H9 (cell line): ENCODE data around the gene C1orf52. TPM values are rescaled to one million over a fixed set of nuclear protein-coding genes. Genes with fewer than 3 reads are reported as not detected.

Source experiments
- DNase-seq: peaks from one replicate; pipeline ENCODE4 v3.0.0-alpha.2; 2017
- H2AFZ ChIP-seq: one replicate; pipeline ENCODE4 v1.6.1; 2013; ENCODE audit warnings: mild to moderate bottlenecking, low read length, control low read depth, moderate library complexity
- H2AK5ac ChIP-seq: 2 replicates; pipeline ENCODE4 v1.6.1; 2013; ENCODE audit warnings: low read length, control low read depth, mixed read lengths; ENCODE audit not compliant: insufficient read length
- H2BK120ac ChIP-seq: one replicate; pipeline ENCODE4 v1.6.1; 2013; ENCODE audit warnings: low read depth, mild to moderate bottlenecking, low read length, control low read depth, inconsistent platforms; ENCODE audit not compliant: poor library complexity, severe bottlenecking
- H2BK12ac ChIP-seq: 2 replicates; pipeline ENCODE4 v1.6.1; 2013; ENCODE audit warnings: low read length, control low read depth, mixed read lengths, low read depth; ENCODE audit not compliant: insufficient read length
- H2BK15ac ChIP-seq: 2 replicates; pipeline ENCODE4 v1.6.1; 2013; ENCODE audit warnings: low read depth, low read length, control low read depth
- H2BK20ac ChIP-seq: one replicate; pipeline ENCODE4 v1.6.1; 2013; ENCODE audit warnings: low read depth, mild to moderate bottlenecking, low read length, control low read depth, inconsistent platforms; ENCODE audit not compliant: poor library complexity, severe bottlenecking
- H2BK5ac ChIP-seq: 2 replicates; pipeline ENCODE4 v1.6.1; 2013; ENCODE audit warnings: low read length, control low read depth, mixed read lengths; ENCODE audit not compliant: insufficient read length
- H3K14ac ChIP-seq: 2 replicates; pipeline ENCODE4 v1.6.1; 2013; ENCODE audit warnings: low read length, control low read depth; ENCODE audit not compliant: insufficient read depth
- H3K18ac ChIP-seq: 2 replicates; pipeline ENCODE4 v1.6.1; 2013; ENCODE audit warnings: low read depth, mild to moderate bottlenecking, mixed read lengths, low read length, control low read depth; ENCODE audit not compliant: insufficient read length
- H3K23ac ChIP-seq: 2 replicates; pipeline ENCODE4 v1.6.1; 2013; ENCODE audit warnings: low read length, control low read depth, mixed read lengths, low read depth; ENCODE audit not compliant: insufficient read length
- H3K23me2 ChIP-seq: 2 replicates; pipeline ENCODE4 v1.6.1; 2013; ENCODE audit warnings: low read depth, mild to moderate bottlenecking, mixed read lengths, low read length, control low read depth; ENCODE audit not compliant: insufficient read length, poor library complexity, severe bottlenecking
- H3K27ac ChIP-seq: 2 replicates; pipeline ENCODE4 v1.5.1; 2013; ENCODE audit warnings: low read length, control low read depth, mixed read lengths, low read depth; ENCODE audit not compliant: insufficient read length
- H3K27me3 ChIP-seq: 2 replicates; pipeline ENCODE4 v1.6.1; 2013; ENCODE audit warnings: low read length, control low read depth, inconsistent platforms; ENCODE audit not compliant: insufficient read depth
- H3K4ac ChIP-seq: 2 replicates; pipeline ENCODE4 v1.6.1; 2013; ENCODE audit warnings: low read depth, mild to moderate bottlenecking, control low read depth, inconsistent platforms, low read length, moderate library complexity
- H3K4me1 ChIP-seq: 2 replicates; pipeline ENCODE4 v1.6.1; 2013; ENCODE audit warnings: low read length, control low read depth, inconsistent platforms; ENCODE audit not compliant: insufficient read depth
- H3K4me2 ChIP-seq: 2 replicates; pipeline ENCODE4 v1.6.1; 2013; ENCODE audit warnings: low read length, control low read depth, mixed read lengths; ENCODE audit not compliant: insufficient read length, insufficient read depth
- H3K56ac ChIP-seq: 2 replicates; pipeline ENCODE4 v1.6.1; 2013; ENCODE audit warnings: low read depth, mild to moderate bottlenecking, mixed read lengths, low read length, control low read depth; ENCODE audit not compliant: insufficient read length
- H3K79me1 ChIP-seq: 2 replicates; pipeline ENCODE4 v1.6.1; 2013; ENCODE audit warnings: low read depth, mild to moderate bottlenecking, moderate library complexity, low read length, control low read depth, inconsistent platforms; ENCODE audit not compliant: insufficient read depth, poor library complexity, severe bottlenecking
- H3K79me2 ChIP-seq: 2 replicates; pipeline ENCODE4 v1.6.1; 2013; ENCODE audit warnings: low read length, control low read depth, inconsistent platforms; ENCODE audit not compliant: insufficient read depth
- H3K9ac ChIP-seq: 2 replicates; pipeline ENCODE4 v1.6.1; 2013; ENCODE audit warnings: low read length, control low read depth, mixed read lengths; ENCODE audit not compliant: insufficient read length; ENCODE audit errors: extremely low read depth
- H3K9me3 ChIP-seq: one replicate; pipeline ENCODE4 v1.6.1; 2013; ENCODE audit warnings: low read depth, low read length, inconsistent platforms; ENCODE audit not compliant: control insufficient read depth
- H3T11ph ChIP-seq: one replicate; pipeline ENCODE4 v1.6.1; 2013; ENCODE audit warnings: mild to moderate bottlenecking, low read length, control low read depth, inconsistent platforms
- H4K20me1 ChIP-seq: one replicate; pipeline ENCODE4 v1.6.1; 2013; ENCODE audit not compliant: control insufficient read depth, insufficient read length, insufficient read depth
- H4K5ac ChIP-seq: 2 replicates; pipeline ENCODE4 v1.6.1; 2013; ENCODE audit warnings: low read depth, mild to moderate bottlenecking, mixed read lengths, low read length, control low read depth; ENCODE audit not compliant: insufficient read length
- H4K8ac ChIP-seq: replicated peaks from 2 replicates; pipeline ENCODE4 v1.6.1; 2013; ENCODE audit warnings: low read length, control low read depth, mixed read lengths, low read depth; ENCODE audit not compliant: insufficient read length
- H4K91ac ChIP-seq: 2 replicates; pipeline ENCODE4 v1.6.1; 2013; ENCODE audit warnings: low read depth, mild to moderate bottlenecking, moderate library complexity, mixed read lengths, low read length, control low read depth; ENCODE audit not compliant: insufficient read length
- H3K27ac Mint-ChIP-seq, 3 experiments: 2 replicates in 2 of 3; 3 replicates in 1 of 3; pipeline ENCODE4 v1.8.0; 2020 to 2021; ENCODE audit warnings: mixed read lengths in 3 of 3, mild to moderate bottlenecking in 1 of 3, moderate library complexity in 1 of 3
- H3K27me3 Mint-ChIP-seq: 2 replicates; pipeline ENCODE4 v1.8.0; 2021; ENCODE audit warnings: low read depth, mild to moderate bottlenecking, moderate library complexity, mixed read lengths
- H3K36me3 Mint-ChIP-seq, 3 experiments: 2 replicates in 2 of 3; 3 replicates in 1 of 3; pipeline ENCODE4 v1.8.0; 2020 to 2021; ENCODE audit warnings: low read depth in 3 of 3, mixed read lengths in 3 of 3; ENCODE audit not compliant: insufficient read depth in 1 of 3
- H3K4me1 Mint-ChIP-seq, 2 experiments: 2 replicates each; pipeline ENCODE4 v1.8.0; 2020; ENCODE audit warnings: mixed read lengths in 2 of 2
- H3K4me3 Mint-ChIP-seq, 2 experiments: 2 replicates in 1 of 2; 3 replicates in 1 of 2; pipeline ENCODE4 v1.8.0; 2020 to 2021; ENCODE audit warnings: mild to moderate bottlenecking in 2 of 2, mixed read lengths in 2 of 2, moderate library complexity in 1 of 2
- H3K9me3 Mint-ChIP-seq, 2 experiments: 2 replicates in 1 of 2; 3 replicates in 1 of 2; pipeline ENCODE4 v1.8.0; 2020; ENCODE audit warnings: mild to moderate bottlenecking in 2 of 2, mixed read lengths in 2 of 2, moderate library complexity in 1 of 2
- CTCF ChIP-seq: fragments of 200-600 bp; sonication (generic); conservative IDR thresholded peaks from 3 replicates; pipeline ENCODE4 v1.8.0; 2021; ENCODE audit warnings: antibody characterized with exemption, mild to moderate bottlenecking
- WGBS: extraction: QIAGEN DNeasy Blood & Tissue Kit; methylation state at CpG from one replicate; pipeline ENCODE4 v1.1.7; 2013; ENCODE audit warnings: missing lambda C conversion rate, low lambda C conversion rate, mixed read lengths; ENCODE audit not compliant: insufficient read length; ENCODE audit errors: extremely low coverage; 5-methylcytosine and 5-hydroxymethylcytosine counted together
- total RNA-seq: library from RNA; stranded (reverse); gene quantifications from 2 replicates; pipeline ENCODE4 v1.2.1, GENCODE V29; 2021

Gene C1orf52
- total RNA-seq, 1 experiment from 2014 or later, result 45.1 TPM

- Mint-ChIP-seq H3K27ac (peak overlapping the region in 1 of 3 experiments; percentile 53; a peak in 2 of 7 replicates), H3K4me1 (peaks cover 12 to 13% of the 10 kb centered on the region in 2 experiments), H3K36me3 (no peaks in the 10 kb centered on the region), H3K4me3 (no peak overlapping the region), H3K9me3 (no peaks in the 10 kb centered on the region), H3K27me3 (no peaks in the 10 kb centered on the region; the same call in 1 of the 2 replicates)
- H2BK20ac ChIP-seq, result no peak overlapping the region
- no peak overlapping the region for H2BK120ac ChIP-seq
- no peaks in the 10 kb centered on the region for H3K4me1 ChIP-seq
- H3K23me2 ChIP-seq, result no peaks in the 10 kb centered on the region
- no peak overlapping the region for H3K14ac ChIP-seq
- no peak overlapping the region for H3K4ac ChIP-seq
- no peak overlapping the region for H2BK5ac ChIP-seq
- WGBS, result no CpG with 5 or more reads among the region's 1 CpG
- H4K20me1 ChIP-seq, result no peaks in the 10 kb centered on the region
- no peak overlapping the region for H3K18ac ChIP-seq
- no peak overlapping the region for H3K56ac ChIP-seq
- H2AK5ac ChIP-seq, result no peak overlapping the region
- TF ChIP-seq CTCF, result no peak
- no peak overlapping the region for H2BK12ac ChIP-seq
- DNase-seq, result no peak
- no peak overlapping the region for H2BK15ac ChIP-seq
- H3K79me2 ChIP-seq, result no peaks in the 10 kb centered on the region
- no peak overlapping the region for H3K27ac ChIP-seq
- no peak overlapping the region for H3T11ph ChIP-seq
- H3K9ac ChIP-seq, result no peak overlapping the region
- H2AFZ ChIP-seq, result no peak overlapping the region
- H3K79me1 ChIP-seq, result no peaks in the 10 kb centered on the region
- H3K27me3 ChIP-seq, result no peaks in the 10 kb centered on the region
- H4K91ac ChIP-seq, result no peak overlapping the region
- H3K9me3 ChIP-seq, result no peaks in the 10 kb centered on the region
- no peak overlapping the region for H4K5ac ChIP-seq
- H3K23ac ChIP-seq, result no peak overlapping the region
- H4K8ac ChIP-seq, result no peak overlapping the region
- H3K4me2 ChIP-seq, result no peak overlapping the region
Measured at GRCh38 chr1:85297538-85297854, 38.0 kb upstream of the C1orf52 start.
